Panc1 (cell line): Measurements from ENCODE around the gene BPIFA2. TPM values are rescaled to one million over a fixed set of nuclear protein-coding genes. Genes with fewer than 3 reads are reported as not detected.

Source experiments
- ATAC-seq: fragments of 200-7000 bp; cut with Tn5 transposase; 2 replicates; pipeline ENCODE4 v1.9.1; 2020; ENCODE audit warnings: mild to moderate bottlenecking, moderate library complexity
- BruUV-seq: library from RNA; stranded (reverse); fragments of 400-500 nt; replicated peaks from 2 replicates; lab custom pipeline; 2021; lab: Mats Ljungman, UMichigan
- CTCF ChIA-PET: fragments of 300-600 bp; sonication (Branson Sonifier 250); formaldehyde crosslinking; loops from one replicate; lab custom pipeline; 2022; ENCODE audit warnings: antibody characterized with exemption; lab: Charles Lee
- POLR2A ChIA-PET: fragments of 300-600 bp; sonication (Branson Sonifier 250); formaldehyde crosslinking; loops from one replicate; lab custom pipeline; 2022; ENCODE audit warnings: antibody characterized with exemption; lab: Charles Lee
- DNase-seq: peaks from one replicate; pipeline ENCODE4 v3.0.0-alpha.2; 2010; ENCODE audit warnings: low read depth, low spot score
- H3K27ac ChIP-seq: 2 replicates; pipeline ENCODE4 v1.5.1; 2011; ENCODE audit warnings: mild to moderate bottlenecking, low read length, inconsistent platforms
- H3K27me3 ChIP-seq: fragments of 200-500 bp; sonication (Bioruptor generic); 2 replicates; pipeline ENCODE4 v1.6.0; 2014; ENCODE audit warnings: low read length, inconsistent platforms; ENCODE audit not compliant: control insufficient read depth, insufficient read depth
- H3K36me3 ChIP-seq: fragments of 200-500 bp; sonication (Bioruptor generic); 2 replicates; pipeline ENCODE4 v1.5.1; 2014; ENCODE audit warnings: inconsistent platforms, mild to moderate bottlenecking, low read length, moderate library complexity; ENCODE audit not compliant: control insufficient read depth, insufficient read depth
- H3K4me1 ChIP-seq: 2 replicates; pipeline ENCODE4 v1.5.1; 2011; ENCODE audit warnings: inconsistent platforms, mild to moderate bottlenecking, low read length, moderate library complexity; ENCODE audit not compliant: control insufficient read depth, insufficient read depth
- H3K4me3 ChIP-seq, 2 experiments: 2 replicates each; pipeline ENCODE4 v1.5.1; 2011 to 2012; ENCODE audit warnings: low read depth in 2 of 2, low read length in 2 of 2, mild to moderate bottlenecking in 2 of 2, inconsistent platforms in 1 of 2, moderate library complexity in 1 of 2
- H3K9me3 ChIP-seq: fragments of 200-500 bp; sonication (Bioruptor generic); 2 replicates; pipeline ENCODE4 v1.5.1; 2014; ENCODE audit warnings: low read depth, mild to moderate bottlenecking, inconsistent platforms, low read length, moderate library complexity; ENCODE audit not compliant: control insufficient read depth, insufficient read depth
- CTCF ChIP-seq: fragments of 450-650 bp; IDR thresholded peaks from 2 replicates; pipeline ENCODE4 v1.5.1; 2017; ENCODE audit warnings: mild to moderate bottlenecking
- POLR2AphosphoS5 ChIP-seq: IDR thresholded peaks from 2 replicates; pipeline ENCODE4 v1.6.1; 2012; ENCODE audit warnings: mild to moderate bottlenecking, low read depth, low read length, moderate library complexity
- REST ChIP-seq, 2 experiments: IDR thresholded peaks; 2 replicates each; pipeline ENCODE4 v1.6.1; 2011 to 2012; ENCODE audit warnings: low read depth in 2 of 2, control low read depth in 1 of 2, low read length in 1 of 2, mild to moderate bottlenecking in 1 of 2, moderate library complexity in 1 of 2; ENCODE audit not compliant: insufficient read depth in 1 of 2
- SIN3A ChIP-seq: IDR thresholded peaks from 2 replicates; pipeline ENCODE4 v1.6.1; 2012; ENCODE audit warnings: low read depth, mild to moderate bottlenecking, low read length, moderate library complexity, borderline replicate concordance; ENCODE audit not compliant: insufficient read depth
- TCF7L2 ChIP-seq: IDR thresholded peaks from 2 replicates; pipeline ENCODE4 v1.6.1; 2011; ENCODE audit warnings: mild to moderate bottlenecking, low read depth, low read length, inconsistent platforms
- in situ Hi-C: cut with HindIII; loops from 2 replicates; pipeline ENCODE4 v1.10.0; 2016; ENCODE audit warnings: low sequenced_read_pairs, low pct_unique_long_range_greater_than_20kb
- intact Hi-C: fragments of 100-400 bp; cut with micrococcal nuclease; formaldehyde crosslinking; loops from one replicate; pipeline ENCODE4 v1.10.0; 2022; ENCODE audit not compliant: unreplicated experiment
- total RNA-seq: library from RNA; stranded (reverse); gene quantifications from one replicate; pipeline ENCODE4 v1.2.1, GENCODE V29; 2021; ENCODE audit not compliant: unreplicated experiment

BPIFA2 gene
- total RNA-seq, 1 experiment from 2014 or later = not detected

GRCh38 chr20:33124994-33125393 is 43.0 kb upstream of the BPIFA2 start:
- no peak overlapping the region for H3K27ac ChIP-seq
- no TSS peak for BruUV-seq
- no peaks in the 10 kb centered on the region for H3K9me3 ChIP-seq
- POLR2A ChIA-PET = no interaction called here
- CTCF ChIA-PET = no interaction called here
- no peaks in the 10 kb centered on the region; the same call in 1 of the 2 replicates for H3K27me3 ChIP-seq
- ATAC-seq (no peak), DNase-seq (no peak)
- intact Hi-C loops (no loop called here), in situ Hi-C loops (no loop called here)
- TF ChIP-seq CTCF (no peak), SIN3A (no peak), TCF7L2 (no peak), REST (IDR thresholded peaks at IDR 0.05; ENCODE audit: insufficient read depth in 1 of 2, low read depth in 2 of 2, low read length in 1 of 2) (no peak), POLR2AphosphoS5 (no peak)
- H3K36me3 ChIP-seq = no peaks in the 10 kb centered on the region
- no peak overlapping the region for H3K4me3 ChIP-seq
- no peaks in the 10 kb centered on the region for H3K4me1 ChIP-seq

- no peak for DNase-seq
- Histone ChIP-seq H3K4me3 (no peak overlapping the region), H3K4me1 (no peaks in the 10 kb centered on the region), H3K9me3 (no peaks in the 10 kb centered on the region), H3K27ac (no peak overlapping the region), H3K36me3 (no peaks in the 10 kb centered on the region), H3K27me3 (no peaks in the 10 kb centered on the region; the same call in 1 of the 2 replicates)
- in situ Hi-C loops (no loop called here), intact Hi-C loops (no loop called here)
- POLR2A ChIA-PET = no interaction called here
- TF ChIP-seq REST (IDR thresholded peaks at IDR 0.05; ENCODE audit: insufficient read depth in 1 of 2, low read depth in 2 of 2, low read length in 1 of 2) (no peak), TCF7L2 (no peak)
- no peak for ATAC-seq
- BruUV-seq = no TSS peak
- CTCF ChIA-PET = no interaction called here
Measured at GRCh38 chr20:33125983-33126382, 42.0 kb upstream of the BPIFA2 start.
